Right atrium auricular region (tissue), 2 donors: ENCODE data around the gene BRCA1. TPM values are rescaled to one million over a fixed set of nuclear protein-coding genes. Genes with fewer than 3 reads are reported as not detected.
"Not testable (repeated sequence)": the region's sequence is repeated elsewhere in the genome, so short reads cannot be mapped to it uniquely, and the experiment has no call there.

Experiments used
- DNase-seq: peaks from one replicate; pipeline ENCODE4 v3.0.0-alpha.2; 2019; ENCODE audit warnings: low spot score
- H3K27ac ChIP-seq, 2 donors: fragments of 200-600 bp; sonication (generic); 1 replicate in 1 of 2; 2 replicates in 1 of 2; pipeline ENCODE4 v1.5.1; 2016 to 2019
- H3K27me3 ChIP-seq, 2 donors: fragments of 200-600 bp; sonication (generic); one replicate each; pipeline versions ENCODE4 v1.5.1 to v1.6.0; 2017 to 2019
- H3K36me3 ChIP-seq: fragments of 200-600 bp; sonication (generic); one replicate; pipeline ENCODE4 v1.5.1; 2016
- H3K4me1 ChIP-seq, 2 donors: fragments of 200-600 bp; sonication (generic); one replicate each; pipeline versions ENCODE4 v1.5.1 to v1.6.0; 2017 to 2019
- H3K4me3 ChIP-seq, 2 donors: fragments of 200-600 bp; sonication (generic); 1 replicate in 1 of 2; 2 replicates in 1 of 2; pipeline ENCODE4 v1.5.1; 2017 to 2019; ENCODE audit warnings: mild to moderate bottlenecking in 1 of 2, moderate library complexity in 1 of 2
- H3K9me3 ChIP-seq, 2 donors: fragments of 200-600 bp; sonication (generic); one replicate each; pipeline ENCODE4 v1.5.1; 2019
- total RNA-seq, 2 donors: library from RNA; depleted of rRNA; stranded (reverse); fragments of >200 nt; gene quantifications; one replicate each; pipeline ENCODE4 v1.1.0, GENCODE V29; 2016
- TF ChIP-seq, protein P1 (sequence below), 2 donors: fragments of 200-600 bp; sonication (generic); IDR thresholded peaks; one replicate each; pipeline ENCODE4 v1.5.1; 2019; ENCODE audit warnings: antibody characterized with exemption in 2 of 2

Gene BRCA1
- total RNA-seq, 2 donors from 2014 or later: 5.4 to 8.4 TPM

DNA sequence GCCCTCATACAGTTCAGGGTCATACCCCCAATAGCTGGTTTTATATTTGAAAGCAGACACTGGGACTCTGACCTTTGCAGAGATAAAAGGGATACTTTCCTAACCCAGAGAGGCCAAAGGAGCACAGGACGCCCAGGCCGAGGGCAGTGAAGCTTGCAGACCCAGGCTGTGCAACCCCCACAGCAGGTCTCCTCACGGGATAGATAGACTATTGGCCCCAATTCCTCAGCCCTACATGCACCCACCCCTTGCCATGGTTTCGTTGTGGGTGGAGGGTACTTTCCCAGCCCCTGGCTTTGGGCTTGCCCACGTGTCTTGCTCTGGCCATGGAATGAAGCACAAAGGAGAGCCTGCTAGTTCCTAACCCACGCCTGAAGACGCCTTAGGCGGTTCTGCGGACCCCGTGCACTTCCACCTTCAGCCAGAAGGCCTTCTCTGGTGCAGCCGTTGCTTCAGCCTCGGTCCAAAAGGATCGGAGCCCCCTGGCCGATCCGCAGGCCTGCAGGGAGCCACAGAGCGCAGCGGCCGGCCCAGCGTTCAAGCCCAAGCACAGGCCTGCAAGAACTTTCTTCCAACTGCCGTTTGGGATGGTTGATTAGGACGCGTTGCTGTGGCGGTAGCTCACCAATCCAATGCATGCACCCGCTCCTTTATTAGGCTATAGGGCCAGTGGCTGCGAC is 9.8 kb upstream of the BRCA1 start:
- H3K4me3 ChIP-seq: no peak overlapping the region
- no peaks in the 10 kb centered on the region for H3K4me1 ChIP-seq
- no peak overlapping the region for H3K27ac ChIP-seq
- DNase-seq: no peak
- TF ChIP-seq, protein P1, sequence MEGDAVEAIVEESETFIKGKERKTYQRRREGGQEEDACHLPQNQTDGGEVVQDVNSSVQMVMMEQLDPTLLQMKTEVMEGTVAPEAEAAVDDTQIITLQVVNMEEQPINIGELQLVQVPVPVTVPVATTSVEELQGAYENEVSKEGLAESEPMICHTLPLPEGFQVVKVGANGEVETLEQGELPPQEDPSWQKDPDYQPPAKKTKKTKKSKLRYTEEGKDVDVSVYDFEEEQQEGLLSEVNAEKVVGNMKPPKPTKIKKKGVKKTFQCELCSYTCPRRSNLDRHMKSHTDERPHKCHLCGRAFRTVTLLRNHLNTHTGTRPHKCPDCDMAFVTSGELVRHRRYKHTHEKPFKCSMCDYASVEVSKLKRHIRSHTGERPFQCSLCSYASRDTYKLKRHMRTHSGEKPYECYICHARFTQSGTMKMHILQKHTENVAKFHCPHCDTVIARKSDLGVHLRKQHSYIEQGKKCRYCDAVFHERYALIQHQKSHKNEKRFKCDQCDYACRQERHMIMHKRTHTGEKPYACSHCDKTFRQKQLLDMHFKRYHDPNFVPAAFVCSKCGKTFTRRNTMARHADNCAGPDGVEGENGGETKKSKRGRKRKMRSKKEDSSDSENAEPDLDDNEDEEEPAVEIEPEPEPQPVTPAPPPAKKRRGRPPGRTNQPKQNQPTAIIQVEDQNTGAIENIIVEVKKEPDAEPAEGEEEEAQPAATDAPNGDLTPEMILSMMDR (IDR thresholded peaks at IDR 0.05): no peak
- no peaks in the 10 kb centered on the region for H3K9me3 ChIP-seq
- H3K27me3 ChIP-seq: no peaks in the 10 kb centered on the region
- H3K36me3 ChIP-seq: peaks cover 10% of the 10 kb centered on the region

DNA sequence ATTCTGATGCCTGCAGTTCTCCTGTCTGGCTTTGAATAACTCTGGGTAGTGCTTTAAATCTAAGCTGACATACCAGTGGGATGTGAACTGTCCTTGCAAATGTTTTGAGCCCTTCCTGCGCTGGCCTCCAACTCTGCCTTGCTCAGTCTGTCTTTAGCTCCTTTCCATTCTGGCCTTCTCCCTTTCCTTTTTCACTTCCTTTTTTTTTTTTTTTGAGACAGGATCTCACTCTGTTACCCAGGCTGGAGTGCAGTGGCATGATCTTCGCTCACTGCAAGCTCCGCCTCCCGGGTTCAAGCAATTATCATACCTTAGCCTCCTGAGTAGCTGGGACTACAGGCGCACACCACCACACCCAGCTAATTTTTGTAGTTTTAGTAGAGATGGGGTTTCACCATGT is 8.3 kb upstream of the BRCA1 start:
- H3K4me3 ChIP-seq, H3K36me3 ChIP-seq, H3K27me3 ChIP-seq, H3K9me3 ChIP-seq, H3K27ac ChIP-seq, H3K4me1 ChIP-seq, DNase-seq: not testable (repeated sequence)

DNA sequence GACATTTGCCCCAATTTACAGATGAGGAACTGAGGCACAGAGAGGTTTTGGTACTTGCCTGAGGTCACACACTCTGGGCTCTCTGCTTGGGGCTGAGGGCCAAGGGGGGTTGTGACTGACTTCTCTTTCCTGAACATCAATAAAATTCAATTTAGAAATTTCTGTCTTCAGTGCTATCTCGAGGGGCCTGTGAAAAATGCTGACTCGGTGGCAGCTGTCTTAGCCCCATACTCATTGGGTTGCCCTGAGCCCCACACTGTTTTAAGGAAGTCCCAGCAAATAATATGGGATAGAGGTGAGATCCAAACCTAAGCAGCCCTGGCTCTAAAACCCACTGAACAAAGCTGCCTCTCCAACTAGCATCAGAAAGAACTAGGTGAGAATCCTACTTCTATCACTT is 7.0 kb upstream of the BRCA1 start:
- Histone ChIP-seq H3K27me3 (no peaks in the 10 kb centered on the region), H3K36me3 (peaks cover 10% of the 10 kb centered on the region), H3K4me1 (no peaks in the 10 kb centered on the region), H3K9me3 (no peaks in the 10 kb centered on the region), H3K27ac (no peak overlapping the region), H3K4me3 (no peak overlapping the region)
- TF ChIP-seq, protein P1 (IDR thresholded peaks at IDR 0.05): no peak
- DNase-seq: no peak

DNA sequence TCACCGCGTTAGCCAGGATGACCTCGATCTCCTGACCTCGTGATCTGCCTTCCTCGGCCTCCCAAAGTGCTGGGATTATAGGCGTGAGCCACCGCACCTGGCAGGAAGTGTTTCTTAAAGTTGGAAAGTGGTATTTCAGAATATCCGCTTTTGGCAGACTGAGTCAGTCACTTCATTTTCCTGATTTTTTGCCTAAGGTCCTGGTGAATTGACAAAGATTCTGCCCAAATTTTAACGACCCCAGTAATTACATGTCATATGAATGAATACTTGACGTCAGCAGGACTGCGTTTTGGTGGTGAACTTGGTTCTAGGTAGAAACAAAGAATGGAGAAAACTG is 4.5 kb upstream of the BRCA1 start:
- Histone ChIP-seq H3K9me3 (no peaks in the 10 kb centered on the region), H3K27me3 (no peaks in the 10 kb centered on the region), H3K4me1 (peaks cover 0 to 14% of the 10 kb centered on the region in 2 donors), H3K36me3 (peaks cover 10% of the 10 kb centered on the region), H3K27ac (no peak overlapping the region), H3K4me3 (no peak overlapping the region)
- DNase-seq: no peak
- TF ChIP-seq, protein P1 (IDR thresholded peaks at IDR 0.05): no peak

DNA sequence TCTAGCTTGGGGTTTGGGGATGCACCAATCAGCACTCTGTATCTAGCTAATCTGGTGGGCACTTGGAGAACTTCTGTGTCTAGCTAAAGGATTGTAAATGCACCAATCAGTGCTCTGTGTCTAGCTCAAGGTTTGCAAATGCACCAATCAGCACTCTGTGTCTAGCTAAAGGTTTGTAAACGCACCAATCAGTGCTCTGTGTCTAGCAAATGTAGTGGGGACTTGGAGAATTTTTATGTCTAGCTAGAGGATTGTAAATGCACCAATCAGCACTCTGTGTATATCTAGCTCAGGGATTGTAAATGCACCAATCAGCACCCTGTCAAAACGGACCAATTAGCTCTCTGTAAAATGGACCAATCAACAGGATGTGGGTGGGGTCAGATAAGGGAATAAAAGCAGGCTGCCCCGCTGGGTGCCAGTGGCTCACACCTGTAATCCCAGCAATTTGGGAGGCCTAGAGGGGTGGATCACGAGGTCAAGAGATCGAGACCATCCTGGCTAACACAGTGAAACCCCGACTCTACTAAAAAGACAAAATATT is 2.2 kb upstream of the BRCA1 start:
- H3K9me3 ChIP-seq, DNase-seq, H3K4me3 ChIP-seq, H3K27me3 ChIP-seq, H3K27ac ChIP-seq, H3K36me3 ChIP-seq: not testable (repeated sequence)
- peaks cover 0 to 19% of the 10 kb centered on the region in 2 donors for H3K4me1 ChIP-seq

DNA sequence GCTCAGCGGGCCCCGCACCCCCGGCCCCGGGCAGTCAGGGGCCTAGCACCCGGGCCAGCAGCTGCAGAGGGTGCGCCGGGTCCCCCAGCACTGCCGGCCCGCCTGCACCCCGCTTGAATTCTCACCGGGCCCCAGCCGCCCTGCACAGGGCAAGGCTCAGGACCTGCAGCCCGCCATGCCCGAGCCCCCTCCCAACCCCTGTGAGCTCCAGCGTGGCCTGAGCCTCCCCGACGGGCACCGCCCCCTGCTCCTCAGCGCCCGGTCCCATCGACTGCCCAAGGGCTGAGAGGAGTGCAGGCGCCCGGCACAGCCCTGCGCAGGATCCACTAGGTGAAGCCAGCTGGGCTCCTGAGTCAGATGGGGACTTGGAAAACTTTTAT is 1.7 kb upstream of the BRCA1 start:
- no peaks in the 10 kb centered on the region for H3K9me3 ChIP-seq
- no peak overlapping the region for H3K4me3 ChIP-seq
- H3K27me3 ChIP-seq: no peaks in the 10 kb centered on the region
- H3K36me3 ChIP-seq: no peaks in the 10 kb centered on the region
- TF ChIP-seq, protein P1 (IDR thresholded peaks at IDR 0.05): no peak
- H3K27ac ChIP-seq: no peak overlapping the region
- DNase-seq: no peak
- H3K4me1 ChIP-seq: peaks cover 0 to 19% of the 10 kb centered on the region in 2 donors
